ENCODE measurements around the gene COL24A1.

DNA sequence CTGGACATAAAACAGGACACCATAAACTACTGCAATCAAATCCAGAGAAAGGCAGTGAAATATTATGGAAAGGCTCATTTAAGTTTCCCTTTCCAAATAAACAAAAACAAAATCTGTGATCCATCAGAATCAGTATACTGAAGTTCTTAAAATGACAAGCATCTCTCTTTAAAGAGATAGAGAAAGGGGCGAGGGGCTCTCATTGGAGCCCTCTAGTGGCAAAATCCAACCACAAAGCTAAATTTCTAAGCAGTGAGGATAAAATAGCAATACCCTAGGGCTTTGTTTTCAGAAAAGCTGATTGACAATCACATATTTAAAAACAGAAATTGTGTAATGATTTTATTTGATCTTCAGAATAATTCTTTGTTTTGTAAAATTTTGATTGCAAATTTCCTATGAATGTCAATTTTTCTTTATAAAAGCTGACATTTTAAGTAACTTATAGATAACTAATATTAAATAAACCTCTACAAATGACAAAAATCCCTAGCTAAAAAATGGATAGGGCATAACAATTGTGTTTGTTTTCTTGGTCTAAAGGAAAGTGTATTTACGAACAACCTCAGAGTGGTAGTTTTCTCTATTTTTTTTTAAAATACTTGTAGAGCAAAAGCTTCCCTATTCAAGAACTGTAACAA lies 138.2 kb downstream of the COL24A1 start:
- TF ChIP-seq POLR2A (IDR thresholded peaks at IDR 0.05) (no peak), POLR2AphosphoS5 (IDR thresholded peaks at IDR 0.05) (no peak)
- TF ChIP-seq, protein P1, sequence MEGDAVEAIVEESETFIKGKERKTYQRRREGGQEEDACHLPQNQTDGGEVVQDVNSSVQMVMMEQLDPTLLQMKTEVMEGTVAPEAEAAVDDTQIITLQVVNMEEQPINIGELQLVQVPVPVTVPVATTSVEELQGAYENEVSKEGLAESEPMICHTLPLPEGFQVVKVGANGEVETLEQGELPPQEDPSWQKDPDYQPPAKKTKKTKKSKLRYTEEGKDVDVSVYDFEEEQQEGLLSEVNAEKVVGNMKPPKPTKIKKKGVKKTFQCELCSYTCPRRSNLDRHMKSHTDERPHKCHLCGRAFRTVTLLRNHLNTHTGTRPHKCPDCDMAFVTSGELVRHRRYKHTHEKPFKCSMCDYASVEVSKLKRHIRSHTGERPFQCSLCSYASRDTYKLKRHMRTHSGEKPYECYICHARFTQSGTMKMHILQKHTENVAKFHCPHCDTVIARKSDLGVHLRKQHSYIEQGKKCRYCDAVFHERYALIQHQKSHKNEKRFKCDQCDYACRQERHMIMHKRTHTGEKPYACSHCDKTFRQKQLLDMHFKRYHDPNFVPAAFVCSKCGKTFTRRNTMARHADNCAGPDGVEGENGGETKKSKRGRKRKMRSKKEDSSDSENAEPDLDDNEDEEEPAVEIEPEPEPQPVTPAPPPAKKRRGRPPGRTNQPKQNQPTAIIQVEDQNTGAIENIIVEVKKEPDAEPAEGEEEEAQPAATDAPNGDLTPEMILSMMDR (IDR thresholded peaks at IDR 0.05): peak in 4 of 6 experiments; percentile 25 to 43 (median 37)

Measured in upper lobe of left lung (tissue), 4 donors.